AG04450 (cell line): ENCODE results near the gene C4orf33. TPM values are rescaled to one million over a fixed set of nuclear protein-coding genes. Genes with fewer than 3 reads are reported as not detected.

Experiments used
- CTCF ChIA-PET: fragments of 300-600, 350-600 bp; formaldehyde crosslinking; extraction: SDS; loops from one replicate; lab custom pipeline; 2022; ENCODE audit warnings: antibody characterized with exemption, inconsistent platforms; lab: Charles Lee
- POLR2A ChIA-PET: fragments of 350-600 bp; formaldehyde crosslinking; extraction: SDS; loops from one replicate; lab custom pipeline; 2021; ENCODE audit warnings: antibody characterized with exemption, inconsistent platforms; lab: Yijun Ruan, JAX
- DNase-seq: peaks from one replicate; pipeline ENCODE4 v3.0.0-alpha.2; 2011; ENCODE audit warnings: low read depth, low spot score
- H3K27ac ChIP-seq: one replicate; pipeline ENCODE4 v1.5.1; 2012; ENCODE audit warnings: low read depth, low read length, control low read depth
- H3K27me3 ChIP-seq: one replicate; pipeline ENCODE4 v1.6.0; 2012; ENCODE audit warnings: low read length; ENCODE audit not compliant: control insufficient read depth, insufficient read depth
- H3K4me3 ChIP-seq: 2 replicates; pipeline ENCODE4 v1.5.1; 2011; ENCODE audit warnings: mild to moderate bottlenecking, low read depth, low read length, control low read depth
- H3K9me3 ChIP-seq: 2 replicates; pipeline ENCODE4 v1.5.1; 2012; ENCODE audit warnings: low read length; ENCODE audit not compliant: control insufficient read depth, insufficient read depth
- polyA plus RNA-seq: library from polyadenylated mRNA; depleted of rRNA; stranded (reverse); fragments of >200 nt; gene quantifications from 2 replicates; pipeline ENCODE4 v1.2.3, GENCODE V29; 2011
- TF ChIP-seq, protein P1 (sequence below): IDR thresholded peaks from 2 replicates; pipeline ENCODE4 v1.5.1; 2011; ENCODE audit warnings: low read depth, low read length, control low read depth, inconsistent platforms

Gene C4orf33
- polyA plus RNA-seq, 1 experiment: 11.9 TPM

DNA sequence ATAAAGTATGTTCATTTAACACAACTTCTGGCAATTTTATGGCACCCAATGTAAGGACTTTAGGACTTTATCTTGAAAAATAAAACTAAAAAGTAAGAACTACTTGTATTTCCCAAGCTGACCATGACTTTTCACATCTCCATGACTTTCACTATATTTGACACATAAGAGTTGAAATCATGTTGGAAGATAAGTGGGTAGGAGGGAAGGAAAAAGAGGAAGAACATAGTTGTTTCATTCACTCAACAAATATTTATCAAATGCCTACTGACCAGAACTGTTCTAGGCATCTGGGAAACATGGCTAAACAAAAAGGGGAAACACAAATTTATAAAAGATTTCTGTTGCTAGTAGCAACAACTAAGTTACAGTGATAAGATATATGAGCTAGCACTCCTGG, 18.6 kb upstream of the C4orf33 start:
- Histone ChIP-seq H3K27me3 (no peaks in the 10 kb centered on the region), H3K4me3 (no peak overlapping the region), H3K9me3 (peaks cover 8% of the 10 kb centered on the region; the same call in 1 of the 2 replicates), H3K27ac (no peak overlapping the region)
- ChIA-PET CTCF (no interaction called here), POLR2A (no interaction called here)
- DNase-seq: no peak
- TF ChIP-seq, protein P1, sequence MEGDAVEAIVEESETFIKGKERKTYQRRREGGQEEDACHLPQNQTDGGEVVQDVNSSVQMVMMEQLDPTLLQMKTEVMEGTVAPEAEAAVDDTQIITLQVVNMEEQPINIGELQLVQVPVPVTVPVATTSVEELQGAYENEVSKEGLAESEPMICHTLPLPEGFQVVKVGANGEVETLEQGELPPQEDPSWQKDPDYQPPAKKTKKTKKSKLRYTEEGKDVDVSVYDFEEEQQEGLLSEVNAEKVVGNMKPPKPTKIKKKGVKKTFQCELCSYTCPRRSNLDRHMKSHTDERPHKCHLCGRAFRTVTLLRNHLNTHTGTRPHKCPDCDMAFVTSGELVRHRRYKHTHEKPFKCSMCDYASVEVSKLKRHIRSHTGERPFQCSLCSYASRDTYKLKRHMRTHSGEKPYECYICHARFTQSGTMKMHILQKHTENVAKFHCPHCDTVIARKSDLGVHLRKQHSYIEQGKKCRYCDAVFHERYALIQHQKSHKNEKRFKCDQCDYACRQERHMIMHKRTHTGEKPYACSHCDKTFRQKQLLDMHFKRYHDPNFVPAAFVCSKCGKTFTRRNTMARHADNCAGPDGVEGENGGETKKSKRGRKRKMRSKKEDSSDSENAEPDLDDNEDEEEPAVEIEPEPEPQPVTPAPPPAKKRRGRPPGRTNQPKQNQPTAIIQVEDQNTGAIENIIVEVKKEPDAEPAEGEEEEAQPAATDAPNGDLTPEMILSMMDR: no peak

DNA sequence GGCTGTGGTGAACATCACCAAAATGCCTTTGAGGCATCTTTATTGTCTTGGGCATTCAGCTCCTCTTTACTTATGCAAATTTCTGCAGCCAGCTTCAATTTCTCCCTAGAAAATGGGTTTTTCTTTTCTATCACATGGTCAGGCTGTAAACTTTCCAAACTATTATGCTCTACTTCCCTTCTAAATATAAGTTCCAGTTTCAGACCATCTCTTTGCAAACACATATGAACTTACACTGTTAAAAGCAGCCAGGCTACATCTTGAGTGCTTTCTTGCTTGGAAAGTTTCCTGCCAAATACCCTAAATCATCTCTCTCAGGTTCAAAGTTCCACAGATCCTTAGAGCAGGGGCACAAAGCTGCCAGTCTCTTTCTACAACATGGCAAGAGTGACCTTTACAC, 15.8 kb upstream of the C4orf33 start:
- H3K4me3 ChIP-seq: no peak overlapping the region
- H3K9me3 ChIP-seq: peaks cover 8% of the 10 kb centered on the region; the same call in 1 of the 2 replicates
- ChIA-PET CTCF (no interaction called here), POLR2A (no interaction called here)
- H3K27me3 ChIP-seq: no peaks in the 10 kb centered on the region
- TF ChIP-seq, protein P1: no peak
- DNase-seq: no peak
- no peak overlapping the region for H3K27ac ChIP-seq

DNA sequence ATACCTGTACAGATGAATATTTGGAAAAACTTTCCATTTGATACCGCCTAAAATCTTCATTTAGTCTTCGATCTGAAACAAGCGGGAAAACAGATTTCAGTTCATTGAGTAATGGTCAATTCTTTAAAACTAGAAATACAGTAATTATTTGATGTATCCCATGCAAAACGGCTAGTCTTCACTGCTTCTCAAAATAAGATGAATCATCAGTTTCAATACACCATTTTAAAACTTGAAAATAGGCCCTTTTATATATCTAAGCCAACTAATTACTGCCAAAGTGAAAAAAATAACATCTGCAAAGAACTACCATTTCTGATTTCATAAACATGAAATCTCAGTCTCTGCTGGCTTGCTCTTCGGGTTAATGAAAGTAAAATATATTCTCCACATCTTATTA, 13.7 kb upstream of the C4orf33 start:
- no peaks in the 10 kb centered on the region for H3K27me3 ChIP-seq
- H3K4me3 ChIP-seq: no peak overlapping the region
- H3K27ac ChIP-seq: no peak overlapping the region
- ChIA-PET CTCF (no interaction called here), POLR2A (no interaction called here)
- TF ChIP-seq, protein P1: no peak
- no peak for DNase-seq
- peaks cover 8% of the 10 kb centered on the region; the same call in 1 of the 2 replicates for H3K9me3 ChIP-seq

DNA sequence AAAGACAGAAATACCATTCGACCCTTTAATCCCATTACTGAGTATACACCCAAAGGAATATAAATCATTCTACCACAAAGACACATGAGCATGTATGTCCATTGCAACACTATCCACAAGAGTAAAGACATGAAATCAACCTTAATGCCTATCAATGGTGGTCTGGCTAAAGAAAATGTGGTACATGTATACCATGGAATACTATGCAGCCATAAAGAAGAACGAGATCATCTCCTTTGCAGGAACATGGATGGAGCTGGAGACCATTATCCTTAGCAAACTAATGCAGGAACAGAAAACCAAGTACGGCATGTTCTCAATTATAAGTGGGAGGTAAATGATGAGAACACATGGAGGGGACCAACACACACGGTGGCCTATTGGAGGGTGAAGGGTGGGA, 10.5 kb upstream of the C4orf33 start:
- Histone ChIP-seq H3K27ac (no peak overlapping the region), H3K4me3 (no peak overlapping the region), H3K27me3 (no peaks in the 10 kb centered on the region), H3K9me3 (0 out of 2 replicates have a peak, but pooled peaks cover 2% of the 10 kb centered on the region)
- ChIA-PET CTCF (no interaction called here), POLR2A (no interaction called here)
- TF ChIP-seq, protein P1: no peak
- DNase-seq: no peak

DNA sequence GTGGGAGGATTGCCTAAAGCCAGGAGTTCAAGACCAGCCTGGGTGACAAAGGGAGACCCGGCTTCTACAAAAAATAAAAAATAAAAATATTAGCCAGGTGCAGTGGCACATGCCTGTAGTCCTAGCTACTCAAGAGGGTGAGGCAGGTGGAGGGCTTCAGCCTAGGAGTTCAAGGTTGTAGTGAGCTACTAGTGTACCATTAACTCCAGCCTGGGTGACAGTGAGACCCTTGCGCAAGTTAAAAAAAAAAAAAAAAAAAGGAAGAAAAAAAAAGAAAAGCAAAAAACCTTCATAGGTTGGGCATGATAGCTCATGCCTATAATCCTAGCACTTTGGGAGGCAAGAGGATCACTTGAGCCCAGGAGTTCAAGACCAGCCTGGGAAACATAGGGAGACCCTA, 8.4 kb upstream of the C4orf33 start:
- ChIA-PET CTCF (no interaction called here), POLR2A (no interaction called here)
- TF ChIP-seq, protein P1: no peak
- Histone ChIP-seq H3K9me3 (no peaks in the 10 kb centered on the region), H3K4me3 (no peak overlapping the region), H3K27ac (no peak overlapping the region), H3K27me3 (no peaks in the 10 kb centered on the region)
- no peak for DNase-seq
